Transverse colon (tissue), 4 donors: ENCODE results near the gene SLC35G1. TPM values are rescaled to one million over a fixed set of nuclear protein-coding genes. Genes with fewer than 3 reads are reported as not detected.

Experiments used
- DNase-seq: peaks from one replicate; pipeline ENCODE4 v3.0.0-alpha.2; 2019
- H3K27ac ChIP-seq, 4 donors: fragments of 200-600 bp; sonication (generic); 2 replicates each; pipeline ENCODE4 v1.5.1; 2016 to 2018; ENCODE audit warnings: inconsistent platforms in 4 of 4
- H3K27me3 ChIP-seq: fragments of 200-600 bp; sonication (generic); 2 replicates; pipeline ENCODE4 v1.5.1; 2017; ENCODE audit warnings: inconsistent platforms
- H3K36me3 ChIP-seq, 4 donors: fragments of 200-600 bp; sonication (generic); 2 replicates each; pipeline ENCODE4 v1.5.1; 2017 to 2019; ENCODE audit warnings: inconsistent platforms in 4 of 4
- H3K4me1 ChIP-seq, 4 donors: fragments of 200-600 bp; sonication (generic); 2 replicates each; pipeline ENCODE4 v1.5.1; 2017 to 2020; ENCODE audit warnings: inconsistent platforms in 4 of 4
- H3K4me3 ChIP-seq, 4 donors: fragments of 200-600 bp; sonication (generic); 1 replicate in 1 of 4; 2 replicates in 3 of 4; pipeline versions ENCODE4 v1.5.1 to v1.6.1; 2017 to 2019; ENCODE audit warnings: inconsistent platforms in 4 of 4
- H3K9me3 ChIP-seq, 2 donors: fragments of 200-600 bp; sonication (generic); 2 replicates each; pipeline ENCODE4 v1.5.1; 2017 to 2019; ENCODE audit warnings: inconsistent platforms in 2 of 2
- CTCF ChIP-seq, 5 experiments: fragments of 200-600 bp in 3 of 5; fragments of 450-650 bp in 2 of 5; sonication (generic) in 3 of 5; IDR thresholded peaks; 1 replicate in 2 of 5; 2 replicates in 3 of 5; pipeline ENCODE4 v1.5.1; 2016 to 2017; ENCODE audit warnings: antibody characterized with exemption in 5 of 5, inconsistent platforms in 3 of 5, mild to moderate bottlenecking in 2 of 5, moderate library complexity in 1 of 5
- EP300 ChIP-seq: sonication (generic); formaldehyde crosslinking; IDR thresholded peaks from one replicate; pipeline ENCODE4 v1.6.1; 2017; ENCODE audit warnings: antibody characterized with exemption, low read depth
- POLR2A ChIP-seq: fragments of 450-650 bp; IDR thresholded peaks from one replicate; pipeline ENCODE4 v1.6.1; 2016; ENCODE audit warnings: antibody characterized with exemption, mild to moderate bottlenecking, moderate library complexity
- POLR2AphosphoS5 ChIP-seq, 3 donors: sonication (generic); formaldehyde crosslinking; IDR thresholded peaks; one replicate each; pipeline ENCODE4 v1.6.1; 2016; ENCODE audit warnings: antibody characterized with exemption in 3 of 3
- WGBS, 2 donors: methylation state at CpG; one replicate each; pipeline ENCODE4 v1.1.5; 2018; ENCODE audit warnings: low coverage in 1 of 2; 5-methylcytosine and 5-hydroxymethylcytosine counted together
- in situ Hi-C, 4 donors: fragments of 200-750 bp; cut with MboI; loops; one replicate each; pipeline versions ENCODE4 v1.15.0 to v1.15.1; 2017; ENCODE audit warnings: low sequenced_read_pairs in 3 of 4, low pct_ligation_motif_present in 1 of 4, low pct_unique_long_range_greater_than_20kb in 1 of 4
- intact Hi-C: fragments of 100-400 bp; cut with DNase I; formaldehyde crosslinking; loops from one replicate; pipeline ENCODE4 v1.15.1; 2023; ENCODE audit warnings: low total_unique reads
- total RNA-seq, 4 donors: library from RNA; depleted of rRNA; stranded (reverse); fragments of >200 nt; gene quantifications; one replicate each; pipeline ENCODE4 v1.1.0, GENCODE V29; 2016

SLC35G1 gene
- total RNA-seq, 4 donors from 2014 or later = 7.4 to 42.1 (median 28.9) TPM

- no peaks in the 10 kb centered on the region for H3K27me3 ChIP-seq
- TF ChIP-seq POLR2AphosphoS5 (IDR thresholded peaks at IDR 0.05) = no peak
- no peak for TF ChIP-seq EP300
- no peak for TF ChIP-seq POLR2A
- no peak for TF ChIP-seq CTCF (IDR thresholded peaks at IDR 0.05)
- no peak overlapping the region for H3K27ac ChIP-seq
- 79 to 80% methylated on average over 6 to 10 of the region's 10 CpGs for WGBS, 2 donors
- no peak for DNase-seq
- H3K4me3 ChIP-seq = no peak overlapping the region
- H3K4me1 ChIP-seq = no peaks in the 10 kb centered on the region
- in situ Hi-C loops (no loop called here), intact Hi-C loops (no loop called here)
- no peaks in the 10 kb centered on the region for H3K9me3 ChIP-seq
- H3K36me3 ChIP-seq = no peaks in the 10 kb centered on the region
Observed at GRCh38 chr10:93850031-93851015, 43.5 kb upstream of the SLC35G1 start.

- no peaks in the 10 kb centered on the region for H3K27me3 ChIP-seq
Observed at GRCh38 chr10:93851169-93851568, 42.6 kb upstream of the SLC35G1 start.

GRCh38 chr10:93852476-93853095 lies 41.2 kb upstream of the SLC35G1 start:
- no peaks in the 10 kb centered on the region for H3K27me3 ChIP-seq
- intact Hi-C loops = no loop called here
- WGBS, 2 donors = 81 to 87% methylated on average over 3 to 4 of the region's 4 CpGs

More at GRCh38 chr10:93851169-93851568, 42.6 kb upstream of the SLC35G1 start:
- DNase-seq = peak; percentile 19
- intact Hi-C loops = no loop called here
- Histone ChIP-seq H3K36me3 (no peaks in the 10 kb centered on the region), H3K27ac (no peak overlapping the region), H3K4me3 (no peak overlapping the region), H3K9me3 (no peaks in the 10 kb centered on the region), H3K4me1 (no peaks in the 10 kb centered on the region)
- TF ChIP-seq POLR2AphosphoS5 (IDR thresholded peaks at IDR 0.05) (no peak), POLR2A (no peak), CTCF (IDR thresholded peaks at IDR 0.05) (no peak), EP300 (no peak)
- WGBS, 2 donors = 70% methylated on average over 3 of the region's 3 CpGs; no CpG with 5 or more reads in 1 of the 2 donors
- in situ Hi-C loops = no loop called here

More at GRCh38 chr10:93852476-93853095, 41.2 kb upstream of the SLC35G1 start:
- in situ Hi-C loops = no loop called here
- H3K27ac ChIP-seq = no peak overlapping the region
- no peak for DNase-seq
- H3K4me1 ChIP-seq = no peaks in the 10 kb centered on the region
- TF ChIP-seq POLR2AphosphoS5 (IDR thresholded peaks at IDR 0.05) (no peak), POLR2A (no peak), CTCF (IDR thresholded peaks at IDR 0.05) (no peak), EP300 (no peak)
- no peaks in the 10 kb centered on the region for H3K36me3 ChIP-seq
- no peak overlapping the region for H3K4me3 ChIP-seq
- no peaks in the 10 kb centered on the region for H3K9me3 ChIP-seq
